OCI-LY7 (cell line): ENCODE results near the gene RAB3B. TPM values are rescaled to one million over a fixed set of nuclear protein-coding genes. Genes with fewer than 3 reads are reported as not detected.

Experiments used
- BruUV-seq: library from RNA; stranded (reverse); fragments of 400-500 nt; replicated peaks from 2 replicates; lab custom pipeline; 2021; lab: Mats Ljungman, UMichigan
- CTCF ChIA-PET: fragments of 300-600 bp; sonication (Branson Sonifier 250); formaldehyde crosslinking; loops from one replicate; lab custom pipeline; 2022; ENCODE audit warnings: antibody characterized with exemption; ENCODE audit not compliant: unreplicated experiment; lab: Charles Lee
- POLR2A ChIA-PET: fragments of 300-600 bp; sonication (Branson Sonifier 250); formaldehyde crosslinking; loops from one replicate; lab custom pipeline; 2022; ENCODE audit warnings: antibody characterized with exemption; lab: Charles Lee
- DNase-seq: peaks from one replicate; pipeline ENCODE4 v3.0.0-alpha.2; 2015; ENCODE audit warnings: low spot score
- H2AFZ ChIP-seq: fragments of 200-600 bp; sonication (generic), shearing (Covaris generic); 2 replicates; pipeline ENCODE4 v1.6.1; 2014; ENCODE audit warnings: mild to moderate bottlenecking, antibody characterized with exemption, low read length, moderate library complexity
- H3K27ac ChIP-seq: fragments of 200-600 bp; sonication (generic); 2 replicates; pipeline ENCODE4 v1.5.1; 2014; ENCODE audit warnings: mixed run types, low read depth, mild to moderate bottlenecking, moderate library complexity, low read length, inconsistent platforms; ENCODE audit not compliant: poor library complexity, severe bottlenecking
- H3K36me3 ChIP-seq: fragments of 200-600 bp; sonication (generic); 2 replicates; pipeline ENCODE4 v1.6.1; 2014; ENCODE audit warnings: mild to moderate bottlenecking, antibody characterized with exemption, low read length, moderate library complexity, mixed read lengths; ENCODE audit not compliant: insufficient read depth
- H3K4me1 ChIP-seq: fragments of 200-600 bp; sonication (generic); 2 replicates; pipeline ENCODE4 v1.5.1; 2014; ENCODE audit warnings: mild to moderate bottlenecking, low read length; ENCODE audit not compliant: insufficient read depth, poor library complexity, severe bottlenecking
- H3K4me2 ChIP-seq: fragments of 200-600 bp; sonication (generic); 2 replicates; pipeline ENCODE4 v1.6.1; 2014; ENCODE audit warnings: mild to moderate bottlenecking, low read length
- H3K4me3 ChIP-seq: fragments of 200-600 bp; sonication (generic); 2 replicates; pipeline ENCODE4 v1.5.1; 2014; ENCODE audit warnings: mild to moderate bottlenecking, low read depth, low read length; ENCODE audit not compliant: poor library complexity, severe bottlenecking
- H3K79me2 ChIP-seq: fragments of 200-600 bp; sonication (generic); 2 replicates; pipeline ENCODE4 v1.6.1; 2016; ENCODE audit warnings: low read depth, mild to moderate bottlenecking, low read length, moderate library complexity, mixed read lengths; ENCODE audit not compliant: insufficient read depth
- H3K9me2 ChIP-seq: fragments of 200-600 bp; sonication (generic); 2 replicates; pipeline ENCODE4 v1.6.1; 2016; ENCODE audit warnings: mild to moderate bottlenecking, low read length, mixed read lengths; ENCODE audit not compliant: insufficient read depth
- H3K9me3 ChIP-seq: fragments of 200-600 bp; sonication (generic); 2 replicates; pipeline ENCODE4 v1.6.1; 2014; ENCODE audit warnings: mild to moderate bottlenecking, mixed run types, low read length, mixed read lengths
- H4K20me1 ChIP-seq: fragments of 200-600 bp; sonication (generic); 2 replicates; pipeline ENCODE4 v1.6.1; 2014; ENCODE audit warnings: mild to moderate bottlenecking, antibody characterized with exemption, low read length, moderate library complexity, mixed read lengths; ENCODE audit not compliant: insufficient read depth
- CTCF ChIP-seq: fragments of 200-600 bp; sonication (generic); conservative IDR thresholded peaks from 2 replicates; pipeline ENCODE4 v1.5.1; 2014; ENCODE audit warnings: mild to moderate bottlenecking, antibody characterized with exemption, low read length, moderate library complexity, mixed read lengths
- EZH2phosphoT487 ChIP-seq: fragments of 200-600 bp; sonication (generic); IDR thresholded peaks from 2 replicates; pipeline ENCODE4 v1.6.1; 2018; ENCODE audit warnings: low read depth, borderline replicate concordance, mild to moderate bottlenecking, mixed run types, antibody characterized with exemption, low read length, moderate library complexity, mixed read lengths
- intact Hi-C: fragments of 100-400 bp; cut with micrococcal nuclease; formaldehyde crosslinking; loops from one replicate; pipeline ENCODE4 v1.10.0; 2022; ENCODE audit not compliant: unreplicated experiment
- total RNA-seq, 2 experiments: library from RNA; depleted of rRNA in 1 of 2; stranded (reverse); fragments of >200 nt in 1 of 2; shearing (Covaris generic) in 1 of 2; gene quantifications; 2 replicates each; pipeline ENCODE4 v1.2.3, GENCODE V29; 2014 to 2022

Gene RAB3B
- total RNA-seq, 2 experiments from 2014 or later = 0.03 TPM; not detected in 1

DNA sequence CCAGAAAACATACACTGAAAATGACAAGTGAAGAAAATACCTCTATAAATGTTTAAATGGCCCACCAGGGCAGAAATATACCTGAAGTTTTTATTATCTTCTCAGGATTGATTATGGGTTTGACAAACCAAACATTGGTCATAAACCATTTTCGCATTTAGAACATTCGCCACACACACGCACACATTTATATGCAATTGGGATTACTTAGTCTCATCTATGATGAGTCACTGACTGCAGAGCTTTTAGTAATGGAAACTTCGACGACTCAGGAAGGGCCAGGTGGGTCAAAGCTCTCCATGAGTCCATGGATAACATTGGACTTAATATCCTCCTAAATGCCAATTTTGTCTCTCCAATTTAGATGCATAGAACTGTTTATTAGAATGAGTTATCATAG lies 128.8 kb downstream of the RAB3B start:
- no peak overlapping the region for H2AFZ ChIP-seq
- no peaks in the 10 kb centered on the region for H3K9me2 ChIP-seq
- no peak overlapping the region for H3K4me3 ChIP-seq
- intact Hi-C loops = no loop called here
- peaks cover 76% of the 10 kb centered on the region for H3K79me2 ChIP-seq
- DNase-seq = no peak
- no TSS peak for BruUV-seq
- TF ChIP-seq CTCF = no peak
- no peak for TF ChIP-seq EZH2phosphoT487
- ChIA-PET CTCF (no interaction called here), POLR2A (interaction anchor here (0.5 to 0.8 kb wide), 3 partner anchors 31 to 252 kb away, joined by 3 read pairs; no protein-coding TSS in a partner anchor)
- peaks cover 26% of the 10 kb centered on the region for H3K4me1 ChIP-seq
- no peak overlapping the region for H3K27ac ChIP-seq
- no peaks in the 10 kb centered on the region for H3K9me3 ChIP-seq
- no peak overlapping the region for H3K4me2 ChIP-seq
- peaks cover 17% of the 10 kb centered on the region; the same call in 1 of the 2 replicates for H4K20me1 ChIP-seq
- H3K36me3 ChIP-seq = peaks cover 36% of the 10 kb centered on the region; the same call in 1 of the 2 replicates

- intact Hi-C loops = no loop called here
- no peak overlapping the region for H3K4me2 ChIP-seq
- H3K79me2 ChIP-seq = peaks cover 57% of the 10 kb centered on the region
- peaks cover 41% of the 10 kb centered on the region for H3K36me3 ChIP-seq
- H3K9me2 ChIP-seq = no peaks in the 10 kb centered on the region
- peaks cover 12% of the 10 kb centered on the region; the same call in 1 of the 2 replicates for H4K20me1 ChIP-seq
- H3K4me1 ChIP-seq = peaks cover 19% of the 10 kb centered on the region
- POLR2A ChIA-PET = no interaction called here
- CTCF ChIA-PET = no interaction called here
- DNase-seq = no peak
- H3K4me3 ChIP-seq = no peak overlapping the region
- TF ChIP-seq EZH2phosphoT487 (no peak), CTCF (no peak)
- H3K27ac ChIP-seq = no peak overlapping the region
- no peaks in the 10 kb centered on the region for H3K9me3 ChIP-seq
- BruUV-seq = no TSS peak
- H2AFZ ChIP-seq = no peak overlapping the region
Observed at GRCh38 chr1:51859735-51860134, 130.8 kb downstream of the RAB3B start.

GRCh38 chr1:51859333-51859732 lies 131.2 kb downstream of the RAB3B start:
- no peak for DNase-seq
- Histone ChIP-seq H3K4me3 (no peak overlapping the region), H4K20me1 (peaks cover 12% of the 10 kb centered on the region; the same call in 1 of the 2 replicates), H3K79me2 (peaks cover 53% of the 10 kb centered on the region), H3K36me3 (peaks cover 43% of the 10 kb centered on the region), H3K9me3 (no peaks in the 10 kb centered on the region), H3K27ac (no peak overlapping the region), H3K4me2 (no peak overlapping the region), H3K9me2 (no peaks in the 10 kb centered on the region), H2AFZ (no peak overlapping the region), H3K4me1 (peaks cover 18% of the 10 kb centered on the region)
- intact Hi-C loops = no loop called here
- ChIA-PET POLR2A (no interaction called here), CTCF (no interaction called here)
- BruUV-seq = no TSS peak
- TF ChIP-seq CTCF (no peak), EZH2phosphoT487 (no peak)
